GM12878 (cell line): ENCODE data around the gene GRIK3. TPM values are rescaled to one million over a fixed set of nuclear protein-coding genes. Genes with fewer than 3 reads are reported as not detected.

Experiments
- ATAC-seq: fragments of 200-7000 bp; cut with Tn5 transposase; 3 replicates; pipeline ENCODE4 v1.9.1; 2020; ENCODE audit warnings: mild to moderate bottlenecking, moderate library complexity
- BruUV-seq: library from RNA; stranded (reverse); fragments of 400-500 nt; replicated peaks from 2 replicates; lab custom pipeline; 2021; lab: Mats Ljungman, UMichigan
- CTCF ChIA-PET: fragments of 300-600 bp; sonication (Branson Sonifier 250); formaldehyde crosslinking; extraction: SDS; loops from one replicate; lab custom pipeline; 2021; ENCODE audit warnings: inconsistent platforms; lab: Yijun Ruan, JAX
- POLR2A ChIA-PET: fragments of 350-600 bp; formaldehyde crosslinking; extraction: SDS; loops from one replicate; lab custom pipeline; 2021; ENCODE audit warnings: inconsistent platforms; lab: Charles Lee
- RAD21 ChIA-PET: fragments of 300-600 bp; sonication (Branson Sonifier 250); formaldehyde crosslinking; loops from one replicate; lab custom pipeline; 2023; ENCODE audit warnings: antibody characterized with exemption; ENCODE audit not compliant: unreplicated experiment; lab: Charles Lee
- SMC1A ChIA-PET: fragments of 300-600 bp; sonication (Branson Sonifier 250); formaldehyde crosslinking; loops from one replicate; lab custom pipeline; 2023; ENCODE audit not compliant: unreplicated experiment, uncharacterized antibody; lab: Charles Lee
- DNase-seq: peaks from one replicate; pipeline ENCODE4 v3.0.0-alpha.2; 2011; ENCODE audit warnings: low read depth, low spot score
- FAIRE-seq: peaks from 3 replicates; lab custom pipeline; 2011; peaks lifted over from hg19 to GRCh38; lab: Jason Lieb, UNC
- H2AFZ ChIP-seq: 2 replicates; pipeline ENCODE4 v1.6.0; 2011; ENCODE audit warnings: low read depth, low read length, control low read depth; ENCODE audit not compliant: control insufficient read depth
- H3K27ac ChIP-seq: 2 replicates; pipeline ENCODE4 v1.5.1; 2011; ENCODE audit warnings: control low read depth; ENCODE audit not compliant: control insufficient read depth, insufficient read depth
- H3K27me3 ChIP-seq, 2 experiments: replicated peaks in 1 of 2; 2 replicates each; pipeline versions ENCODE4 v1.6.0 to v1.6.1; 2011; ENCODE audit warnings: low read length in 1 of 2; ENCODE audit not compliant: control insufficient read depth in 2 of 2, insufficient read depth in 2 of 2
- H3K36me3 ChIP-seq, 2 experiments: 2 replicates each; pipeline ENCODE4 v1.5.1; 2011; ENCODE audit warnings: low read length in 1 of 2; ENCODE audit not compliant: control insufficient read depth in 2 of 2, insufficient read depth in 2 of 2
- H3K4me1 ChIP-seq: 2 replicates; pipeline ENCODE4 v1.6.1; 2011; ENCODE audit warnings: mild to moderate bottlenecking, low read length, moderate library complexity, mixed read lengths; ENCODE audit not compliant: control insufficient read depth, insufficient read depth
- H3K4me2 ChIP-seq: 2 replicates; pipeline ENCODE4 v1.6.0; 2011; ENCODE audit warnings: control low read depth; ENCODE audit not compliant: control insufficient read depth, insufficient read depth
- H3K4me3 ChIP-seq: fragments of 200-600 bp; sonication (generic); 2 replicates; pipeline ENCODE4 v1.5.1; 2016
- H3K79me2 ChIP-seq: 2 replicates; pipeline ENCODE4 v1.6.0; 2011; ENCODE audit warnings: low read length; ENCODE audit not compliant: control insufficient read depth, insufficient read depth
- H3K9ac ChIP-seq: 2 replicates; pipeline ENCODE4 v1.8.0; 2011; ENCODE audit warnings: low read length, control low read depth, mixed read lengths; ENCODE audit not compliant: control insufficient read depth, insufficient read depth
- H3K9me3 ChIP-seq: replicated peaks from 3 replicates; pipeline ENCODE4 v1.5.1; 2011; ENCODE audit warnings: mild to moderate bottlenecking, low read length; ENCODE audit not compliant: control insufficient read depth, insufficient read depth
- H4K20me1 ChIP-seq: 2 replicates; pipeline ENCODE4 v1.6.0; 2011; ENCODE audit not compliant: control insufficient read depth, insufficient read depth
- ATF2 ChIP-seq: IDR thresholded peaks from 2 replicates; pipeline ENCODE4 v1.6.1; 2012; ENCODE audit warnings: low read length, inconsistent platforms
- ATF7 ChIP-seq: fragments of 450-650 bp; IDR thresholded peaks from 2 replicates; pipeline ENCODE4 v1.6.1; 2016; ENCODE audit warnings: low read depth, mild to moderate bottlenecking
- BACH1 ChIP-seq: fragments of 450-650 bp; IDR thresholded peaks from 2 replicates; pipeline ENCODE4 v1.6.1; 2017; ENCODE audit warnings: mild to moderate bottlenecking, borderline replicate concordance
- BHLHE40 ChIP-seq, 2 experiments: fragments of 450-650 bp in 1 of 2; IDR thresholded peaks; 2 replicates each; pipeline ENCODE4 v1.6.1; 2011 to 2017; ENCODE audit warnings: low read depth in 2 of 2, borderline replicate concordance in 1 of 2, improper control_type of control experiment in 1 of 2, low read length in 1 of 2, mild to moderate bottlenecking in 1 of 2
- EED ChIP-seq: sonication (generic); IDR thresholded peaks from 2 replicates; pipeline ENCODE4 v1.6.1; 2016; ENCODE audit warnings: antibody characterized with exemption, low read depth
- NFYA ChIP-seq: IDR thresholded peaks from 2 replicates; pipeline ENCODE4 v1.6.1; 2011; ENCODE audit warnings: low read depth, mild to moderate bottlenecking, low read length, improper control_type of control experiment, borderline replicate concordance
- PKNOX1 ChIP-seq: fragments of 450-650 bp; IDR thresholded peaks from 2 replicates; pipeline ENCODE4 v1.6.1; 2016; ENCODE audit warnings: mild to moderate bottlenecking
- POLR2AphosphoS5 ChIP-seq: IDR thresholded peaks from 2 replicates; pipeline ENCODE4 v1.6.1; 2011; ENCODE audit warnings: mild to moderate bottlenecking, low read length, inconsistent platforms
- WGBS: methylation state at CpG from one replicate; pipeline ENCODE4 v1.1.6; 2016; ENCODE audit warnings: low lambda C conversion rate; ENCODE audit not compliant: insufficient replicate concordance, insufficient coverage; ENCODE audit errors: missing lambda C conversion rate; 5-methylcytosine and 5-hydroxymethylcytosine counted together
- in situ Hi-C: fragments of 300-500 bp; cut with MboI; formaldehyde crosslinking; loops from 9 replicates; pipeline ENCODE4 v1.14.3; 2018; ENCODE audit warnings: mixed read lengths
- intact Hi-C: fragments of 100-400 bp; cut with micrococcal nuclease; formaldehyde crosslinking; loops from one replicate; pipeline ENCODE4 v1.14.2; 2022; ENCODE audit not compliant: unreplicated experiment
- polyA plus RNA-seq, 11 experiments: library from polyadenylated mRNA; depleted of rRNA in 4 of 11; unstranded in 6 of 11; stranded (reverse) in 5 of 11; fragments of >200 nt; fragmentation: Nextera tagmentation in 4 of 11; fragmentation: Illumina TruSeq in 1 of 11; extraction: Ambion mirVana in 4 of 11; extraction: Trizol in 1 of 11; gene quantifications; 1 replicate in 1 of 11; 2 replicates in 10 of 11; pipeline versions ENCODE4 v1.2.1 to v1.2.3, GENCODE V29; 2011 to 2016; ENCODE audit warnings: inconsistent platforms in 2 of 11, missing spikeins in 2 of 11, low read depth in 1 of 11
- total RNA-seq, 4 experiments: library from RNA; depleted of rRNA in 3 of 4; stranded (reverse); fragments of >200 nt in 3 of 4; fragmentation: Illumina TruSeq in 1 of 4; extraction: Trizol in 1 of 4; gene quantifications; 2 replicates each; pipeline versions ENCODE4 v1.2.1 to v1.2.3, GENCODE V29; 2013 to 2021
- TF ChIP-seq, protein P1 (sequence below): IDR thresholded peaks from 2 replicates; pipeline ENCODE4 v1.6.1; 2012; ENCODE audit warnings: improper control_type of control experiment, low read depth, low read length; ENCODE audit not compliant: insufficient replicate concordance
- TF ChIP-seq, protein P2 (sequence below): fragments of 450-650 bp; IDR thresholded peaks from 2 replicates; pipeline ENCODE4 v1.6.1; 2016; ENCODE audit warnings: mild to moderate bottlenecking, moderate library complexity, borderline replicate concordance

The GRIK3 gene
- total and polyA plus RNA-seq, 10 of the 15 experiments (the other 5 are each of a cell fraction or from before 2014, with no cell fraction given) = not detected

GRCh38 chr1:36844917-36845316 lies 189.4 kb downstream of the GRIK3 start:
- ChIA-PET CTCF (interaction anchor here (0.6 to 0.8 kb wide), 2 partner anchors 13 to 391 kb away, joined by 3 to 5 read pairs; no protein-coding TSS in a partner anchor), POLR2A (no interaction called here), RAD21 (no interaction called here), SMC1A (no interaction called here)
- no peak for DNase-seq
- no peak for FAIRE-seq
- Histone ChIP-seq H3K4me3 (no peak overlapping the region), H3K79me2 (no peaks in the 10 kb centered on the region), H3K27ac (no peak overlapping the region), H2AFZ (no peak overlapping the region), H3K4me1 (no peaks in the 10 kb centered on the region), H3K9ac (no peak overlapping the region), H4K20me1 (no peaks in the 10 kb centered on the region), H3K9me3 (no peaks in the 10 kb centered on the region), H3K27me3 (no peaks in the 10 kb centered on the region; a peak in 1 of 4 replicates), H3K4me2 (no peak overlapping the region), H3K36me3 (no peaks in the 10 kb centered on the region)
- in situ Hi-C loops (no loop called here), intact Hi-C loops (no loop called here)
- no peak for ATAC-seq
- BruUV-seq = no TSS peak
- WGBS = 21% methylated on average over 9 of the region's 9 CpGs
- no peak for TF ChIP-seq BACH1
- TF ChIP-seq BHLHE40 (IDR thresholded peaks at IDR 0.05; ENCODE audit: borderline replicate concordance in 1 of 2, low read depth in 2 of 2, low read length in 1 of 2) = no peak
- no peak for TF ChIP-seq POLR2AphosphoS5
- TF ChIP-seq, protein P1, sequence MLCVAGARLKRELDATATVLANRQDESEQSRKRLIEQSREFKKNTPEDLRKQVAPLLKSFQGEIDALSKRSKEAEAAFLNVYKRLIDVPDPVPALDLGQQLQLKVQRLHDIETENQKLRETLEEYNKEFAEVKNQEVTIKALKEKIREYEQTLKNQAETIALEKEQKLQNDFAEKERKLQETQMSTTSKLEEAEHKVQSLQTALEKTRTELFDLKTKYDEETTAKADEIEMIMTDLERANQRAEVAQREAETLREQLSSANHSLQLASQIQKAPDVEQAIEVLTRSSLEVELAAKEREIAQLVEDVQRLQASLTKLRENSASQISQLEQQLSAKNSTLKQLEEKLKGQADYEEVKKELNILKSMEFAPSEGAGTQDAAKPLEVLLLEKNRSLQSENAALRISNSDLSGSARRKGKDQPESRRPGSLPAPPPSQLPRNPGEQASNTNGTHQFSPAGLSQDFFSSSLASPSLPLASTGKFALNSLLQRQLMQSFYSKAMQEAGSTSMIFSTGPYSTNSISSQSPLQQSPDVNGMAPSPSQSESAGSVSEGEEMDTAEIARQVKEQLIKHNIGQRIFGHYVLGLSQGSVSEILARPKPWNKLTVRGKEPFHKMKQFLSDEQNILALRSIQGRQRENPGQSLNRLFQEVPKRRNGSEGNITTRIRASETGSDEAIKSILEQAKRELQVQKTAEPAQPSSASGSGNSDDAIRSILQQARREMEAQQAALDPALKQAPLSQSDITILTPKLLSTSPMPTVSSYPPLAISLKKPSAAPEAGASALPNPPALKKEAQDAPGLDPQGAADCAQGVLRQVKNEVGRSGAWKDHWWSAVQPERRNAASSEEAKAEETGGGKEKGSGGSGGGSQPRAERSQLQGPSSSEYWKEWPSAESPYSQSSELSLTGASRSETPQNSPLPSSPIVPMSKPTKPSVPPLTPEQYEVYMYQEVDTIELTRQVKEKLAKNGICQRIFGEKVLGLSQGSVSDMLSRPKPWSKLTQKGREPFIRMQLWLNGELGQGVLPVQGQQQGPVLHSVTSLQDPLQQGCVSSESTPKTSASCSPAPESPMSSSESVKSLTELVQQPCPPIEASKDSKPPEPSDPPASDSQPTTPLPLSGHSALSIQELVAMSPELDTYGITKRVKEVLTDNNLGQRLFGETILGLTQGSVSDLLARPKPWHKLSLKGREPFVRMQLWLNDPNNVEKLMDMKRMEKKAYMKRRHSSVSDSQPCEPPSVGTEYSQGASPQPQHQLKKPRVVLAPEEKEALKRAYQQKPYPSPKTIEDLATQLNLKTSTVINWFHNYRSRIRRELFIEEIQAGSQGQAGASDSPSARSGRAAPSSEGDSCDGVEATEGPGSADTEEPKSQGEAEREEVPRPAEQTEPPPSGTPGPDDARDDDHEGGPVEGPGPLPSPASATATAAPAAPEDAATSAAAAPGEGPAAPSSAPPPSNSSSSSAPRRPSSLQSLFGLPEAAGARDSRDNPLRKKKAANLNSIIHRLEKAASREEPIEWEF = no peak
- no peak for TF ChIP-seq ATF7
- TF ChIP-seq EED = no peak
- no peak for TF ChIP-seq NFYA
- TF ChIP-seq, protein P2, sequence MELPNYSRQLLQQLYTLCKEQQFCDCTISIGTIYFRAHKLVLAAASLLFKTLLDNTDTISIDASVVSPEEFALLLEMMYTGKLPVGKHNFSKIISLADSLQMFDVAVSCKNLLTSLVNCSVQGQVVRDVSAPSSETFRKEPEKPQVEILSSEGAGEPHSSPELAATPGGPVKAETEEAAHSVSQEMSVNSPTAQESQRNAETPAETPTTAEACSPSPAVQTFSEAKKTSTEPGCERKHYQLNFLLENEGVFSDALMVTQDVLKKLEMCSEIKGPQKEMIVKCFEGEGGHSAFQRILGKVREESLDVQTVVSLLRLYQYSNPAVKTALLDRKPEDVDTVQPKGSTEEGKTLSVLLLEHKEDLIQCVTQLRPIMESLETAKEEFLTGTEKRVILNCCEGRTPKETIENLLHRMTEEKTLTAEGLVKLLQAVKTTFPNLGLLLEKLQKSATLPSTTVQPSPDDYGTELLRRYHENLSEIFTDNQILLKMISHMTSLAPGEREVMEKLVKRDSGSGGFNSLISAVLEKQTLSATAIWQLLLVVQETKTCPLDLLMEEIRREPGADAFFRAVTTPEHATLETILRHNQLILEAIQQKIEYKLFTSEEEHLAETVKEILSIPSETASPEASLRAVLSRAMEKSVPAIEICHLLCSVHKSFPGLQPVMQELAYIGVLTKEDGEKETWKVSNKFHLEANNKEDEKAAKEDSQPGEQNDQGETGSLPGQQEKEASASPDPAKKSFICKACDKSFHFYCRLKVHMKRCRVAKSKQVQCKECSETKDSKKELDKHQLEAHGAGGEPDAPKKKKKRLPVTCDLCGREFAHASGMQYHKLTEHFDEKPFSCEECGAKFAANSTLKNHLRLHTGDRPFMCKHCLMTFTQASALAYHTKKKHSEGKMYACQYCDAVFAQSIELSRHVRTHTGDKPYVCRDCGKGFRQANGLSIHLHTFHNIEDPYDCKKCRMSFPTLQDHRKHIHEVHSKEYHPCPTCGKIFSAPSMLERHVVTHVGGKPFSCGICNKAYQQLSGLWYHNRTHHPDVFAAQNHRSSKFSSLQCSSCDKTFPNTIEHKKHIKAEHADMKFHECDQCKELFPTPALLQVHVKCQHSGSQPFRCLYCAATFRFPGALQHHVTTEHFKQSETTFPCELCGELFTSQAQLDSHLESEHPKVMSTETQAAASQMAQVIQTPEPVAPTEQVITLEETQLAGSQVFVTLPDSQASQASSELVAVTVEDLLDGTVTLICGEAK = no peak
- TF ChIP-seq ATF2 = no peak
- no peak for TF ChIP-seq PKNOX1
